Spleen (tissue), 11 donors: Measurements from ENCODE around the gene HJURP. TPM values are rescaled to one million over a fixed set of nuclear protein-coding genes. Genes with fewer than 3 reads are reported as not detected.
A peak's percentile ranks its signal among the peaks of the same experiment; 100 is the strongest.

Experiments used
- DNase-seq: peaks from one replicate; pipeline ENCODE4 v3.0.0-alpha.2; 2020
- H3K27ac ChIP-seq, 8 donors: fragments of 200-600 bp; sonication (generic) in 7 of 8; 1 replicate in 4 of 8; 2 replicates in 4 of 8; pipeline versions ENCODE4 v1.5.0 to v1.8.0; 2016 to 2021; ENCODE audit warnings: inconsistent platforms in 4 of 8, mild to moderate bottlenecking in 4 of 8, moderate library complexity in 1 of 8
- H3K27me3 ChIP-seq, 7 donors: fragments of 200-600 bp; sonication (generic) in 6 of 7; replicated peaks in 1 of 7; 1 replicate in 4 of 7; 2 replicates in 3 of 7; pipeline versions ENCODE4 v1.5.0 to v1.8.0; 2016 to 2021; ENCODE audit warnings: inconsistent platforms in 3 of 7, mild to moderate bottlenecking in 1 of 7
- H3K36me3 ChIP-seq, 6 donors: fragments of 200-600 bp; sonication (generic) in 5 of 6; 1 replicate in 4 of 6; 2 replicates in 2 of 6; pipeline versions ENCODE4 v1.5.0 to v1.8.0; 2016 to 2021; ENCODE audit warnings: inconsistent platforms in 2 of 6
- H3K4me1 ChIP-seq, 6 donors: fragments of 200-600 bp; sonication (generic) in 5 of 6; 1 replicate in 3 of 6; 2 replicates in 3 of 6; pipeline versions ENCODE4 v1.5.0 to v1.8.0; 2016 to 2021; ENCODE audit warnings: inconsistent platforms in 3 of 6
- H3K4me3 ChIP-seq, 8 donors: fragments of 200-600 bp; sonication (generic) in 7 of 8; 1 replicate in 4 of 8; 2 replicates in 4 of 8; pipeline versions ENCODE4 v1.5.0 to v1.8.0; 2016 to 2021; ENCODE audit warnings: inconsistent platforms in 4 of 8, mild to moderate bottlenecking in 4 of 8, moderate library complexity in 2 of 8
- H3K9me3 ChIP-seq, 8 donors: fragments of 200-600 bp; sonication (generic) in 7 of 8; 1 replicate in 4 of 8; 2 replicates in 4 of 8; pipeline versions ENCODE4 v1.5.0 to v1.8.0; 2016 to 2021; ENCODE audit warnings: inconsistent platforms in 4 of 8
- CTCF ChIP-seq, 11 experiments: fragments of 200-600 bp in 7 of 11; fragments of 450-650 bp in 4 of 11; sonication (generic) in 4 of 11; IDR thresholded peaks in 8 of 11; conservative IDR thresholded peaks in 3 of 11; 1 replicate in 7 of 11; 2 replicates in 4 of 11; pipeline versions ENCODE4 v1.4.0 to v1.8.0; 2016 to 2021; ENCODE audit warnings: antibody characterized with exemption in 11 of 11, inconsistent platforms in 4 of 11, mild to moderate bottlenecking in 1 of 11
- POLR2A ChIP-seq, 3 donors: fragments of 450-650 bp; IDR thresholded peaks; one replicate each; pipeline ENCODE4 v1.5.1; 2017; ENCODE audit warnings: antibody characterized with exemption in 3 of 3, mild to moderate bottlenecking in 1 of 3
- POLR2AphosphoS5 ChIP-seq, 3 donors: sonication (generic); formaldehyde crosslinking; IDR thresholded peaks; one replicate each; pipeline ENCODE4 v1.5.1; 2017; ENCODE audit warnings: antibody characterized with exemption in 3 of 3
- WGBS, 5 donors: extraction: QIAGEN DNeasy Blood & Tissue Kit in 3 of 5; methylation state at CpG; one replicate each; pipeline versions ENCODE4 v1.1.5 to v1.1.7; 2013 to 2018; 5-methylcytosine and 5-hydroxymethylcytosine counted together
- intact Hi-C: fragments of 100-400 bp; cut with DNase I; formaldehyde crosslinking; loops from one replicate; pipeline ENCODE4 v1.15.0; 2023; ENCODE audit warnings: low total_unique reads
- polyA plus RNA-seq, 3 donors: library from polyadenylated mRNA; stranded (reverse); fragments of 200-250 nt; gene quantifications; one replicate each; pipeline ENCODE4 v1.2.1, GENCODE V29; 2013
- total RNA-seq, 7 donors: library from RNA; depleted of rRNA in 3 of 7; stranded (reverse); fragments of >200 nt in 3 of 7; fragmentation: NEBNext Ultra II Directional in 4 of 7; extraction: Animal tissue kit (Norgen Biotek cat#: 25700) in 4 of 7; gene quantifications; one replicate each; pipeline versions ENCODE4 v1.1.0 to v1.2.1, GENCODE V29; 2016 to 2021
- donor health status: healthy with polysubstance abuse.
- donor health status: DM: no; HTN: no; CAD: no; lungs with moderate emphysema.
- donor health status: DM: no; HTN: no; CAD: no.
- donor health status: Bipolar disorder and iron deficiency.
- donor health status: healthy.
- donor health status: DM: no; HTN: no; CAD: no.
- donor health status: DM: yes; HTN: yes; CAD: no.

The HJURP gene
- total and polyA plus RNA-seq, 10 donors: 1.4 to 7.4 (median 5.2) TPM

- Histone ChIP-seq H3K27me3 (no peaks in the 10 kb centered on the region), H3K9me3 (no peaks in the 10 kb centered on the region), H3K27ac (no peak overlapping the region), H3K4me1 (no peaks in the 10 kb centered on the region), H3K36me3 (peaks cover 0 to 98% (median 0%) of the 10 kb centered on the region in 6 donors), H3K4me3 (no peak overlapping the region)
- intact Hi-C loops: no loop called here
- peak; percentile 22 for DNase-seq
- WGBS, 5 donors: 93 to 96% (median 94%) methylated on average over 15 to 19 of the region's 19 CpGs
- TF ChIP-seq CTCF (IDR thresholded peaks at IDR 0.05 in 8 of 11, conservative IDR thresholded peaks at IDR 0.05 in 3 of 11): no peak
- no peak for TF ChIP-seq POLR2A (IDR thresholded peaks at IDR 0.05)
- no peak for TF ChIP-seq POLR2AphosphoS5 (IDR thresholded peaks at IDR 0.05)
Observed at GRCh38 chr2:233844064-233844807, 10.1 kb downstream of the HJURP start.

- WGBS, 5 donors: 93 to 97% (median 97%) methylated on average over 11 of the region's 11 CpGs
- Histone ChIP-seq H3K36me3 (peaks cover 0 to 98% (median 0%) of the 10 kb centered on the region in 6 donors), H3K4me3 (no peak overlapping the region), H3K27me3 (no peaks in the 10 kb centered on the region), H3K27ac (no peak overlapping the region), H3K9me3 (no peaks in the 10 kb centered on the region), H3K4me1 (no peaks in the 10 kb centered on the region)
- peak; percentile 38 for DNase-seq
- TF ChIP-seq POLR2AphosphoS5 (IDR thresholded peaks at IDR 0.05): no peak
- intact Hi-C loops: no loop called here
Observed at GRCh38 chr2:233841183-233841582, 13.2 kb downstream of the HJURP start.

- WGBS, 5 donors: 91 to 98% (median 97%) methylated on average over 9 of the region's 9 CpGs
- H3K27ac ChIP-seq: no peak overlapping the region
- no peaks in the 10 kb centered on the region for H3K9me3 ChIP-seq
- no peak overlapping the region for H3K4me3 ChIP-seq
- H3K4me1 ChIP-seq: no peaks in the 10 kb centered on the region
- peaks cover 0 to 100% (median 0%) of the 10 kb centered on the region in 6 donors for H3K36me3 ChIP-seq
- H3K27me3 ChIP-seq: no peaks in the 10 kb centered on the region
- intact Hi-C loops: no loop called here
- DNase-seq: peak; percentile 25
- TF ChIP-seq POLR2AphosphoS5 (IDR thresholded peaks at IDR 0.05) (no peak), POLR2A (IDR thresholded peaks at IDR 0.05) (no peak), CTCF (IDR thresholded peaks at IDR 0.05 in 8 of 11, conservative IDR thresholded peaks at IDR 0.05 in 3 of 11) (no peak)
Observed at GRCh38 chr2:233840520-233840919, 13.8 kb downstream of the HJURP start.

- H3K36me3 ChIP-seq: peaks cover 0 to 100% (median 0%) of the 10 kb centered on the region in 6 donors
- no peak overlapping the region for H3K27ac ChIP-seq
- no peaks in the 10 kb centered on the region for H3K9me3 ChIP-seq
- H3K4me1 ChIP-seq: no peaks in the 10 kb centered on the region
- WGBS, 5 donors: 94 to 98% (median 97%) methylated on average over 10 of the region's 10 CpGs
- no peaks in the 10 kb centered on the region for H3K27me3 ChIP-seq
- DNase-seq: peak; percentile 54
- TF ChIP-seq CTCF (IDR thresholded peaks at IDR 0.05 in 8 of 11, conservative IDR thresholded peaks at IDR 0.05 in 3 of 11): no peak
- TF ChIP-seq POLR2AphosphoS5 (IDR thresholded peaks at IDR 0.05): no peak
- TF ChIP-seq POLR2A (IDR thresholded peaks at IDR 0.05): no peak
- no peak overlapping the region for H3K4me3 ChIP-seq
- intact Hi-C loops: no loop called here
Observed at GRCh38 chr2:233839447-233839820, 14.9 kb downstream of the HJURP start.
